Ecto neural progenitor cell (in vitro differentiated cells): Measurements from ENCODE around the gene PACS1.
"Not testable (repeated sequence)": the region's sequence is repeated elsewhere in the genome, so short reads cannot be mapped to it uniquely, and the experiment has no call there.

Experiments
- DNase-seq: peaks from one replicate; pipeline ENCODE4 v3.0.0-alpha.2; 2018; ENCODE audit warnings: low spot score

PACS1 gene

DNA sequence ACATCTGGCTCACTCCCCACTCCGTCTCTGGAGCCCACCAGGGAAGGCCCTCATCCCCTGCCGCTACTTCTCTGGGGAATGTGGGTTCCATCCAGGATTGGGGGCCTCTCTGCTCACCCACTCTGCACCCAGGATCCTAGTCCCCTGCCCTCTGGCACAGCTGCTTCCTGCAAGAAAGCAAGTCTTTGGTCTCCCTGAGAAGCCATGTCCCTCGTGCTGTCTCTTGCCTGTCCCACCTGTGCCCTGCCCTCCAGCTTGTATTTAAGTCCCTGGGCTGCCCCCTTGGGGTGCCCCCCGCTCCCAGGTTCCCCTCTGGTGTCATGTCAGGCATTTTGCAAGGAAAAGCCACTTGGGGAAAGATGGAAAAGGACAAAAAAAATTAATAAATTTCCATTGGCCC lies 207.0 kb downstream of the PACS1 start:
- not testable (repeated sequence) for DNase-seq

DNA sequence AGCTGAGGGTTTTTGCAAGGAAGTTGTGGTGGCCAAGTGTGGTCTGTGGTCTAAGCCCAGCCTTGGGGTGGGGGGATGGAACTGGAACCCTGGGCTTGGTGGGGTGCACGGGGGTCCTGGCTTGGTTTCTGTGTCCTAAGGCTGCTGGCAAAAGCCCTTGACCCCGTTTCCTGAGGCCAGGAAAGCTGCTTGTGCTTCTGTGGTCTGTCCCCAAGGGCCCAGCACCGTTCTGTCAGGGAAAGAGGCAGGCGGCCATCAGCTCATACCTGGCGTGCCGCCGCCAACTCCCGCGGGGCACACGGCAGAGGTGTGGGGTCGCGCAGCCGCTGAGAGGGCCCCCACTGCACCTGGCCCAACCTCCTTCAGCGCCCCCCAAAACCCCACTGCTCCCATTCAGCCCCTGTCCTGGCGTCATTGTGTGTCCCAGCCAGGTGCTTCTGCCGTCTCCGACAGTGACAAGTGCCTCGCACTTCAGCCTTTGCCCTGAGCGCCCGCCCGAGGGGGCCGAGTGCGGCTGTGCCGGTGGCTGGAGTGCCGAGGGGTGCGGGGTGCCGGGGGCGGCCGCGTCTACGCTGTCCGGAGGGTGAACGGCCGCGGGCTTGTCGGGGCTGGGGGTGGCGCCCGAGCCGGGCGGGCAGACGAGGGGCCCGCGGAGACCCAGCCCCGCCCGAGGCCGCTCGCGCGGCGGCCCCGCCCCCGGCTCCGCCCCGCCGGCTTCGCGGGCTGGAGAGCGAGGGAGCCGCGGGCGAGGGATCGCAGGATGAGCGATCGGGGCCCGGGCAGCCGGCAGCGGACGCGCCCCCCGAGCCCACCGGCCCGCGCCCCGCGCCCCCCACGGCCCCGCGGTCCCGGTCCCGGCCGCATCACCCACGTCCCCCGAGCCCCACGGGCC lies 207.6 kb downstream of the PACS1 start, which contains the start of gene CNIH2:
Gene CNIH2, plus strand, starts transcription at position 705 of the 892 bp plus-strand sequence. CDS start 282 bp downstream, outside the sequence.
- DNase-seq: peak; percentile 77

DNA sequence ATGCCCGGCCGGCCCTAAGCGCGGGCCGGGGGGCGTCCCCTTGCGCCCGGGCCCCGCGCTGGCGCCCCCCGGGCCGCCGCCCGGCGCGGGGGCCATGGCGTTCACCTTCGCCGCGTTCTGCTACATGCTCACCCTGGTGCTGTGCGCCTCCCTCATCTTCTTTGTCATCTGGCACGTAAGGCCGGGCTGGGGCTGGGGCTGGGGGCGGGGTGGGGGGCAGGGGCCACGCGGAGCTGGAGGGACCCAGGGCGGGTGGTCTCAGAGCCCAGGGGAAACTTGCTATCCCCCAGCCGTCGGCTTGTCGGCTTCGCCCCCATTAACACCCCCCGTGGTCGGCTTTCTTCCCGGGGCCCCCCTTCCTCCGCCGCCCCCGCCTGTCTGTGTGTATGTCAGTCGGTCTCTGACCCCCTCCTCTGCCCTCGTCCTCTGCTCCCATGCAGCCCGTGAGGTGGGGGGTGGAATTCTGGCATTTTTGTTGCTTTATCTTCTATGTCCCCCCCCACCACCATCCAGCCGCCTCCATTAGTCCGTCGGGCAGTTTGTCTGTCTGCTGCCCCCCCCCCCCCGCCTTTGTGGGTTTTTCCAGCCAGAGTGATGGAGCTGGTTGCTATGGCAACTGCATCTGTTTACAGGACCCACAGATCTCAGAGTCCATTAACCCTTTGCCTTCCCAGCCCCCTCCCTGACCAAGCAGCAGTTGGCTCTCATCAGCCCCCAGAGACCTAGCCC lies 208.5 kb downstream of the PACS1 start:
- DNase-seq: no peak

DNA sequence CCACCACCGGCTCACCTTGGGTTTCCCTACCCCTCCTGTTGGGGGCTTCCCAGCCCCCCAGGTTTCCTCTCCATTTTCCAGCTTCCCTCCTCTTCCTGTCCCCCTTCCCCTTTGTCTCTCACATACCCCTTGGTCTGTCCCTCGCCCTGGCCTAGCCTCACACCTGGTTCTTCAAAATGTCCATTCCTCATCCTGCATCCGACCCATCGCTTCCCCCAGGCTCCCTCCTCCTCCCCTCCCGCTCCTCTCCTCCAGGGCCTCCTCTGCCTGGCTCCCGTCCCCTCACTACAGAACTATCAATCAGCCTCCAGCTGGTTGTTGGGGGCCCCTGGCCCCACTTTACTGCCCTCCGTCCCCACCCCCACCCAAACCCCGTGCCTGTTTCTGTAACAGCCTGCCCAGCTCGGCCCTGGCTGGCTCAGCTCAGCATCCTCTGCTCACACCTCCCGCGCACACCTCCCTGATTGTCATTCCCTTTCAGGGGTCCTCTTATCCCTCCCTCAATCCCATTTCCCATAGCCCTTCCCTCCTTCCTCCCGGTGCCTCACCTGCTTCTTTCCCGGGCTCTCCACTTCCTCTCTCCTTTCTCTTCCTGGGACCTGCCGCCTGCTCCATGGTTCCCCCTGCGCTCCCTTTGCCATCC lies 209.1 kb downstream of the PACS1 start:
- no peak for DNase-seq

DNA sequence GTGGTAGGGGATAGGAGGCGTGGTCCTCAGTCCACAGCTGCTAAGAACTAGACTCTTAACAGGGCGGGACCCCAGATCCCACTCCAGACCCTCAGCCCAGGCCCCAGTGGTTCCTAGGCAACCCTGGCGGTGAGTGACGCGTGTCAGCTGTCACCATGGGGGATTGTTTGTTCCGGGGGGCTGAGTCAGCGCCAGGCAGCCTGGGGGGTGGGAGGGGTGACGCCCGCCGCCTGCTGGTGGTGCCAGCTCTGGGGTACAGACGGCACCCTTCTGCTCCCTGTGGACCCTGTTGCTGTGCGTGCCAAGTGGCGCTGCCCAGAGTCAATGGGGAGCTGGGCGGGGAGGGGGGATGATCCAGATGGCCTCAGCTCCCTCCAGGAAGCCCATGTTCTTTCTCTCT lies 210.4 kb downstream of the PACS1 start:
- DNase-seq: no peak

DNA sequence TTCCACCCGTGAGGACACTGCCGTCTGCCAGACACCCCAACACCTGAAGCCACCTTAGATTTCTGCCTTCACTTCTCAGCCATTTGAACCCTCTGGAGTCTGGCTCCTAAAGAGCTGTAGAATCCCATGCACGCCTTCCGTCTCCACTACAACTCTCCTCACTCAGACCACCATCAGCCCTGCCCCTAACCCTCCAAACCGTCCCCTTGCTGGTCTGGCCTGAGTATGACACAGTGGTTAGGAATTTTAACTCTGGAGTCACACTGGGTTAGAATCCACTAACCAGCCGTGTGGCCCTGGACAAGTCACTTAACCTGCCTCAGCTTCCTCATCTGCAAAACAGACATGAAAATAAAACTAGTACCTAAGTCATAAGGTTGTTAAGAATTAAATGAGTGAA lies 210.9 kb downstream of the PACS1 start:
- no peak for DNase-seq

DNA sequence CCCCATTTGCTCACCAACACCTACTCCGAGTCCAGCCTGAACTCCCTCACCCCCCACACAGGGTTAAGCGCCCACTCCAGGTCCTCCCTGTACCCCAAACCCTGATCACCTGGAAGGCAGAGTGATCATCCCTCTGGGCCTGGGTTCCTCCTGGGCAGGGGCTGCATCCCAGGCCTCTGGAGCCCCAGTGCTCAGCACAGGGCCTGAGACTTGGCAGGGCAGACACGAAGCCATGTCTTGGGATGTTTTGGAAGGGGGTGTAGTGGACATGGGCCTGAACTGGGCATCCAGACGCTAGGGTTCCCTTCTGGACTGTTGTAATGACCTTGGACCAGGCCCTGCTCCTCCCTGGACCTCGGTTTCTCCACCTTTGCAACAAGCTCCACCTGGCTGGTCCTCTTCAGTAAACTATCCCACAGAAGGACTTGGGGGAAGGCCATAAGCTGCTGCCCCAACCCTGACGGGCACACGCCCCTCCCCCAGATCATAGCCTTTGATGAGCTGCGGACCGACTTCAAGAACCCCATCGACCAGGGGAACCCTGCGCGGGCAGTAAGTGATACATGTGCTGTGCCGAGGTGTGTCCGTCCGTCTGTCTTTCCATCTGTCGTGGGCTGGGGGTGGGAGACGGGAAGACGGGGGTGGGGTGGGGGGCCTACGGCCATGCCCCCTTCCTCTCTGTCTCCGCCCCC lies 211.8 kb downstream of the PACS1 start:
- DNase-seq: no peak

DNA sequence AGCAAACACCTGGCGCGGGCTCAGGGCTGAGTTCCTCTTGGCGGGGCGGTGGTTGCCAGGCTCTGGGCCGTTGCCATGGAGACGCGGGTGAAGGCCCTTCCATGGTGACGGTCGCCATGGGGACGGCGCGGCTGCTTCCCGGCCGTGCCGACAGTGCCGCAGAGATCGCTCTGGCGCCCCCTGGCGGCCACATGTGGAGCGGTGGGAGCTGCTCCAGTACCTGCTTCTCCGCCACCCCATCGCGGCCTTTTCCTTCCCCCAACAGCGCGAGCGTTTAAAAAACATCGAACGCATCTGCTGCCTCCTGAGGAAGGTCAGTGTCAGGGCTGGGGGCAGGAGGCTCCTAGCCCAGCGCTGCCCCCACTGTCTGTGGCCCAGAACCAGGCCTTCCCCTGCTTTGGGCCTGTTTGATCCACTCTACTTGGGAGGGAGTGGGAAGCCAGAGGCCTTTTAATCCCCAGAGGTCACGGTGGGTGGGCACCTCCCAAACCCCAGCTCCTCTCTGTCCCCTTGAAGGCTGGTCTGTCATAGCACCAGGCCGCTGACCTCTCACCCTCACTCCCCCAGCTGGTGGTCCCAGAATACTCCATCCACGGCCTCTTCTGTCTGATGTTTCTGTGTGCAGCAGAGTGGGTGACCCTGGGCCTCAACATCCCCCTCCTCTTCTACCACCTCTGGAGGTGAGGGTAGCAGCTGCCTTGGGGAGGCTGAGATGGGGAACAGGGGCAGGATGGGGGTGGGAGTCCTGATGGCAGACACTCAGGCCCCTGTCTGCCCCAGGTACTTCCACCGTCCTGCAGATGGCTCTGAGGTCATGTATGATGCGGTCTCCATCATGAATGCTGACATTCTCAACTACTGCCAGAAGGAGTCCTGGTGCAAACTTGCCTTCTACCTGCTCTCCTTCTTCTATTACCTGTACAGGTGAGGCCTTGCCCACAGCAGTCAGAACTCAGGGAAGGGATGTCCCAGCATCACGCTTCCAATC lies 212.7 kb downstream of the PACS1 start:
- DNase-seq: peak; percentile 99

DNA sequence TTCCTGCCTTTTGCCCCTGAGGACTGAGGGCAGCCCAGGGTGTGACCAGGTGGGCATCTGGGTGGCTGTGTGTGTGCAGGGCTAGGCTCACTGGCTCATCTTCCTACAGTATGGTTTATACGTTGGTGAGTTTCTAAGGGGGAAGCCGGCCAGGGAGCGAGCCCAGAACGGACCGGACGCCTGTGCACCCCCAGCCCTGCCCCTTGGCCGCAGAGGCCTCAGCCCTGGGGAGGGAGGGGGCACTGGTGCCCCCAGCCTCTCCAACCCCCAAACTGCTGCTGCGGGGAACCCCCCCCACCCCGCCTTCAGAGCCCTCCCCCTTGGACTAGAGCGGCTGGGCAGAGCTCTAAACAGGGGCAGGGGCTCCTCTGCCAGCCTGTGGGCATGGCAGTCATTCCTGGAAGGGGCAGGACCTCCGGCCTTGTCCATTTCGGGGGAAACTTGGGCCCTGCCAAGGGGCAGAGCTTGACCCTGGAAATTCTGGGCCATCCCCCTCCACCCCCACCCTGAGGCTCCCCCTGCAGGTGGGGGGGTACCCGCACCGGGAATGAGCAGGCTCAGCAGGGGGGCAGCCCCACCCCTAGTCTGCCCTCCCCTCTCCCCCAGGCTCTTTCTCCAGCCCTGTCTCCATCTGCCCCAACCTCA lies 213.5 kb downstream of the PACS1 start:
- DNase-seq: no peak

DNA sequence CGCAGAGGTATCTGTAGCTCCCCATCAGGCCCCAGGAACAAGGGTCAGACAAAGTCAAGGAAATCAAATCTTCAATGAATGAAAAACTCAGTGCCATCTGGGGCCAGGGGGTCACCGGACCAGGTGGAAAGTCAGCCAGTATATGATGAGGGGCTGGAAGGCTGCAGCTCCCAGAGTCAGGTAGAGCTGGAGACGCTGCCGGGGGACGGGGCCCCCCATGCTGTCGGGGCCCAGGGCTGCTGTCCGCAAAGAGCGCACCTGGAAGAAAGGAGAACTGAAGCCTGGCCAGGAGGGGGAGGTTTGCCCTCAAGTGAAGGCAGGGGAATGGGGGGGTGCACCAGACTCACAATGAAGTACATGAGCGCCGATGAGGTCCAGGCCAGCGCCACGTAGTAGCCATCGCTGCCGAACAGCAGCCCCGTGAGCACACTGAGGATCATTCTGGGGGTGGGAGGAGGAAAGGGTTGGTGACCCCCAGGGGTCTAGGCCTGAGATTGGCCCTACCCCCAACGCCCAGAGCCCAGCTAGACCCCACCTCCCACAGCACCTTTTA lies 214.5 kb downstream of the PACS1 start:
- DNase-seq: no peak

DNA sequence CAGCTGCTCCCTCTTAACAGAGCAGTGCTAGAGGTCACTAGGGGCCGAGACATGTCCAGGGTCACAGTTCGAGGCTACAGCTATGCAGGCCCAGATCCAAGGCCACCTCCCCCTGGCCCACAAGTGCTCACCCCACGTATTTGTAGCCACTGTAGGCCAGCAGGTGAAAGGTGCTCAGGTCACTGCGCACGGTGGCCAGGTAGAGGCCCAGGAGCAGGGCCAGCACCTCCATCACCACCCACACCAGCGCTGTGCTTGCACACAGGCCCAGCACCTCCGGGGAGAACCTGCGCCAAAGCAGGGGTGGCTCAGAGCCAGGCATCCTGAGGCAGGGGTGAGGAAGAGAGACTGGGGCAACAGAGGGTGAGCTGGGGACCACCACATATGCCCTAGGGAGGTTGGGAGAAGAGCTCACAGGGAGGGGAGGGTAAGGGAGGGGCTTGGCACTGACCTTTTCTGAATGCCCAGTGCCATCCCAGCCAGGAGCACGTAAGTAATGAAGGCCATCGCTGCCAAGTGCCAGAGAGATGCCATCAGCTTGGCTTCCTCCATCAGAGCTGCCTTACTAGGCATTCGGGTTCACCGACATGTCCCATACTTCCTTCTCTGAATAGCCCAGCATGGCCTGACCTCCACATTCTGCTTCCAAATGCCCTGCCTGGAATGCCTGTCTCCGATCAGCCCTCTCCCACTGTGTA lies 215.3 kb downstream of the PACS1 start:
- DNase-seq: no peak

DNA sequence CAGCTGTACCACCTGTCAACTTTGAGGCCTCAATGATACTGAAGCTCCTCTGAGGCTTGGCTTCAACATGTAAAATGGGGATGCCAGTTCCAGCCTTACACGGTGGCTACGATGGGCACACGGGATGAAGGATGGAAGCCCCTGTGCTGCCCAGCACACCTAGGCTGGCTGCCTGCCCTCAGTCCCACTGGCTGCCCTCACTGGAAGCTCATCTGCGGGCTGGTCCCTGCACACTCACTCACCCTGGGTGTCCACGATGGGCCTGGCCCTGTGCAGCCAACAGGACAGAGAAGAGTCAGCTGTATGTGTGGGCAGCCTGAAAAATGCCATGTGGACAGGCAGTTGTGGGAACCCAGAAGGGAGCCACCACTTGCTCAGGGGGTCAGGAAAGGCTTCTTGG lies 216.6 kb downstream of the PACS1 start:
- no peak for DNase-seq

DNA sequence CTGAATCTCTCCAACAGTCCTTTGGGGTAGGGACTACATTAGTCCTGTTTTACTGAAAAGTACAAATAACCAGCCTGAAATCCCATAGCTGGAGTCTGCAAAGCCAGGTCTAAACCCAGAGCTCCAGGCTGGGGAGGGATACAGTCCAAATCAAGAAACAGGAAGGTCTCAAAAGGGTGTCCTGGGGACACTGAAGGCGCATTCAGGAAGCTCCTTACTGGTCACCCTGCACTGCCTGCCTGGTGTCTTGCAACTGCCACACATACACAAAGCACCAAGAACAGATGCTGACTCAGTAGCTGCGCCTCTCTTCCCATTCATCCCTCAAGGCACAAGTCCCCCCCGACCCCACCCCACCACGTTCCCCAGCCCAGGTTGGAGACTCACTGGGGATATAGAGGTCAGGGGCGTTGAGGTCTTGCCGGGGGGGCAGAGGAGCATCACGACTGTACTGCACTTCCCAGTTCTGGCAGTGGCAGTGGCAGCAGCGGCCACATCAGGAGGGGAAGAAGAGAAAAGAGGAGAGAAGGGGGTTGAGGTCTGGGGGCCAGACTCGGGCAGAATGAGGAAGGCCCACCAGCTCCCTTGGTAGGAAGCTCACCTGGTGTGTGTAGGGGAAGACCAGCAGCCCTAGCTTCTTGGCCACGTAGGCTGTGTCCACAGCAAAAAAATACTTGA lies 217.3 kb downstream of the PACS1 start:
- DNase-seq: no peak

DNA sequence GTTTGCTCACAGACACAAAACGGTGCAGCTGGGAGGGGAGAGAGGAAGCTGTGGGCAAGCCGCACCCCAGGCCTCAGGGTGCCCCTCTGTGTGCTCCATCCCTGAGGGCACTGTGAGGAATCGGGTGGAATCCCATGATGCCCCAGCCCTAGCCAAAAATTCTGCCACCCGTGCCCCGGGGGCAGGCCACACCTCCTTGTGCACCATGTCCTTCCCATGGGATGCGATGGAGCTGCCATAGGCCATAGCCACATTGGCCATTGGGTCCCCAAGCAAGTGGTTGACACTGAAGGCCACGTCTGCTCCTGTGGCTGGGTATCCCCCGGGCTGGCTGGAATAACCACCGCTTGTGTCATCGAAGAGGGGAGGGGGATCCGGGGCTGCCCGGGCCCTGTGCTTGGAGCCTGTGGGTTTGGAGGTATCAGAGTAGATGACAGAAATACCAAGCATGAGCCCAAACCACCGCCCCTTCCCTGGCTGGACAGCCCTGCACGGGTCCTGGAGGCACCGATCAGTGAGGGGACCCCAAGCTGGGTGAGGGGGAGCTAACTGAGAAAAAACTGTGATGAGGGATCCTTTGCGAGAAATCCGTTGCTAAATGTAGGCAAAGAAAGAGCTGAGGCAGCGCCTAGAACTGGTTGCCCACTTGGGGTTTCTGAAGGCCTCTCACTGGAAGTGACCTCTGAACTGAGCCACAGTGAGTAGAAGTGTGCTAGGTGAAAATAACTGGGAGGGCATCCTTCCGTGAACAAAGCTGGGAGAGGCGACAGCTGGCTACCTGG lies 218.0 kb downstream of the PACS1 start:
- DNase-seq: no peak

DNA sequence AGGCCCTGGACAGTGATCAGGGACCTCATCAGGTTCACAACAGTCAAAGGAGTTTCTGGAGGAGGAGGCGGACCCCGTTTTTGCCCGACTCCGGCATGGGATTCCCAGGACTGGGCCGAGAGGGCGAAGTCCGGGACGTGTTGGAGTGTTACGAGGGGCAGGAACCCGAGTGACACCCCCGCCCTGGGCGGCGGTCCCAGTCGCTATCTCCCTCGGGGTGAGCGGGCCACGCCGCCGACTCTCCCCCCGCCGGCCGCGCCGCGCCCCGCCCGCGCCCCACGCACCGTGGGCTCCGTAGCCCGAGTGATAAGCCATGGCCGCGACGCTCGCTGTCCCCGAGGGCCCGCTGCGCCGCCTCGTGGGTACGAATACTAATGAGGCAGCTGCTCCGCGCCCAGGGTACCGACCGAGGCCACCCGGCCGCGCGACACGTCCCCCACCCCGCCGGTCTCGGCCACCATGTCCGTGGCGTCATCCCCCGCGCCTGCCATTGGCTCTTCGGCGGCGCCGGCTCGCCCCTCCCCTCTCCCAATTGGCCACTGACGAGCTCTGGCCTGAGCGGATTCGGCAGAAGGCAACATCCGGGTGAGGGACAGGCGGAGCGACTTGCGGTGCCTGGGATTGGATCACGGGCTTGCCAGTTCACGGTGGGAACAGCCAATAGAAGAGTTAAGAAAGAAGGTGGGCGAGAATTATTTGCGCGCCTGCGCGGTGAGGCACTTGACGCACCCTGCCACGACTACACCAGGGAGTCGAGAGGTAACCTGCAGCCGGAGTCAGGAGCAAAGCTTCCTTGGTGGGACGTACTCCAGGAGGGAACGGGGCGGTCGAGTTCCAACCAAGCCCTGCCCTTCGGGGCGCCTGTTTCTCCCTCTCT lies 218.8 kb downstream of the PACS1 start, which contains the start of gene YIF1A:
Gene YIF1A, minus strand, starts transcription at position 473 of the 877 bp plus-strand sequence. Its CDS starts 158 bp downstream, at position 315.
- DNase-seq: peak; percentile 98

DNA sequence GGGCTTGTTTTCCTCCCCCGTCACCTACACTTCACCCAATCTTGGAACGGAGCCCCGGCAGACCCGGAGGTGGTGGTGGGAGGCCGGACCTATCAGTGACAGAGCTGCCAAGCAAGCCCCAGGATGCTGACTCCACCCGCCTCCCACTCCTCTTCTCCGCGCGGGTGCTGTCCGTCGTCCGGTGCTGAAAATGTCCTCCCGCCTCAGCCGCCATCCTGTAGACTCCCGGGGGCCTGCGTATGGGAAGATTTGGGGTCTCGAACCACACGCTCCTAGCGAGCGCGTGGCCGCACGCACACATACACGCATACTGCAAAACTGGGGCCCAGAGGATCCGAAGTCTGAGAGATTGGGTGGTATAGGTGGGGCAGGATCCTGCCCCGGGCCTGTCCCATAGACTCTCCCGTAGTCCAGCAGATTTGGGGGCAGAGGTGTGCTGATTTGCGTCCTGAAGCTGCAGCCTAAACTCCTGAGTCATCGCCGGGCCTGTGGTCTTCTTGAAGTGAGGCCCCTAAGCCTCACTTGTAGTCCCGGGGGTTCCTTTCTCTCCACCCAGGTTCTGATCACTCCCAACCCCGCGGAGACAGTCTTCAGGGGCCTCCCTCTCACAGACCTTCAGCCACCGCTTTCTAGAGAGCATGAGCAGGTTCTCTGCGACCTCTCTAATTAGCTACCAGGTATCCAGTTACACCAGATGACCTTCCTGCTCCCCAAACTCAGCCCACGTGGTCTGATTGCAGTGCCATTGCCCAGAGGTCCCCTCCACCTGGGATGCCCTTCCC lies 219.7 kb downstream of the PACS1 start:
- peak; percentile 92 for DNase-seq
